NCI-H1694 treated with DMSO at 0.1 percent for 48 hours (cell line): ENCODE data around the gene RDM1.
"Not testable (repeated sequence)": the region's sequence is repeated elsewhere in the genome, so short reads cannot be mapped to it uniquely, and the experiment has no call there.

Experiments used
- DNase-seq: peaks from one replicate; lab custom pipeline; 2025; lab: John Stamatoyannopoulos, UW

RDM1 gene

DNA sequence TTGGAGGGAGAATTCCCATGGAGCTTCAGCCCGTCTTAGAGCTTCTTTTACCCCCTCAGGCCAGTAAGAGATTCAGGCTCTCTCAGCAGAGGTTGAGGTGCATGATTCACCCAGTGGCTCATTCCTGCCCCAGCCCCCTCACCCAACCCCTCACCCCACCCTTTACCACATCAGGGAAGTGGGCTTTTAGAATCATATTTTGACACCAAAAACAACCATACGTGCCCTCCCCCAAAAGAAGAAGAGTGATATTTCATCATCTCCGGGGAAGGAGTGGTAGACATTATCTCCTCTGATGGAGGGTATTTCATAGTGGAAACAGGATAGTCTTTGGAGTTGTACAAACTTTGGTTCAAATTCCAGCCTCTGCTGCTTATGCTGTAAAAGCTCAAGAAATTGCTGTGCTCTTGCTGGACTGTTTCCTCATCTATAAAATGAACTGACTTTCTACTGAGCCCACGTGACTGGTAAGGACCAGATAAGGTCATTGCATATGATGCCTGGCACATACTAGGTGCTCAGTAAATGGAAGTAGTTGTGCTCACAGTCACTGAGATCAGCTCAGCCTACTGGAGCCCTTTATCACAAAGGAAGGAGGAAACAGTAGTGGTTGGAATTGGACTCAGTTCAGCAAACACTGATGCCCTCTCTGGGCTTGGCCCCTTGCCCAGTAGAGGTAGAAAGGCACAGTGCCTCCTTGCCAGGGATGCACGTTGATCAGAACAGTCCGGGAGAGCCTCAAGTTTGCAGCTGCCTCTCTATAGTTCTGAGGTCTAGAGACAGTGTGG is 32.1 kb downstream of the RDM1 start:
- DNase-seq: no peak

DNA sequence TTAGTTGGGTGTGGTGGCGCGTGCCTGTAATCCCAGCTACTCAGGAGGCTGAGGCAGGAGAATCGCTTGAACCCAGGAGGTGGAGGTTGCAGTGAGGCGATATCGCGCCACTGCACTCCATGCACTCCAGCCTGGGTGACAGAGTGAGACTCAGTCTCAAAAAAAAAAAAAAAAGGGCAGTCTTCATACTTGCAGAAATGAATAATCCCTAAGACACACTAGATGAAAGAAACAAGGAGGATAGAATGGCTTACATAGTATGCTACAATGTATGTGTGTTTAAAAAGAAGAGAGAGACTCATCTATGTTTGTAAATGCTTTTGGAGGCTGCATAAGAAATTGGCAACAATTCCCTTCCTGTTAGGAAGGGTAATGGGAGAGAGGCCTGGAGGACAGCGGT is 32.8 kb downstream of the RDM1 start:
- not testable (repeated sequence) for DNase-seq

DNA sequence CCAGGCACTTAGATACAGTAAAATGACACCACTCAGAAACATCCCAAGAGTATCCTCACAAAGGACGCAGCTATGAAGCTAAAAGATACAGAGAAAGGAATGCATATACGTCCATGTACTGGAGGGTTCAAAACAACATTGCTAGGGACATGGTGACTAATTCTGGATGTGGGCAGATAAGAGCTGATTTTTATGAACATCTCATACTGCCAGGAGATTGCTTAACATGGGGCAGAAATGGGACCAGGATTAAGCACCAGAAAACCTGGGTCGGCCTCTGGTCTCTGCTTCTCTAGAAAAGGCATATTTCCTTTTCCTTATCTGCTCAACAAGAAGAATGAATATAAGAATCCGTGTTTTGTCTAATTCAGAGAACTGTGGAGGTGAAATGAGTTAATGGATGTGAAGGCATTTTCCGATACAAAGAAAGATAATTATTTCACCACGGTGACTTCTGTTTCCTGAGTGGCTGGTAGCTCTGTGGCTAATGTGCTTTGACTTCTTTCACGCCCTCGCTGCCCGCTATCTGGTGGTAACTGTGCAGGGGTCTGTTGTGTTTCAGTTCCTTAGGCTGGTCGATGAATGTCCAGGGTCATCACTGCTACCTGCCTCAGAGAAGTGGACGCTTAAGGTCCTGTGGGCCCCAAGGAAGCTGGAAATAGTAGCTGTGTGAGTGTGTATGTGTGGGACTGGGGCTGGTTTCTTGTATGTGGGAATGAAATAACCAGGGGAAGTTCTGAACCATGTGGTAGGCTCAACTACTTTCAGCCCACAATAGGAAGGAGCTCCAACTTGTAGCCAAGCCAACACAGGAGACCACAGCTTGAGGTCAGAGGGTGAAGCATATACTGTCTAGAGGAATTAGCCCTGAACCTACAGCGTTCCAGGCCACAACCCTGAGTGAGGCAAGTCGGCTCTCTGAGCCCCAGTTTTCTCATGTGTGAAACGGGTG is 34.7 kb downstream of the RDM1 start:
- DNase-seq: no peak

DNA sequence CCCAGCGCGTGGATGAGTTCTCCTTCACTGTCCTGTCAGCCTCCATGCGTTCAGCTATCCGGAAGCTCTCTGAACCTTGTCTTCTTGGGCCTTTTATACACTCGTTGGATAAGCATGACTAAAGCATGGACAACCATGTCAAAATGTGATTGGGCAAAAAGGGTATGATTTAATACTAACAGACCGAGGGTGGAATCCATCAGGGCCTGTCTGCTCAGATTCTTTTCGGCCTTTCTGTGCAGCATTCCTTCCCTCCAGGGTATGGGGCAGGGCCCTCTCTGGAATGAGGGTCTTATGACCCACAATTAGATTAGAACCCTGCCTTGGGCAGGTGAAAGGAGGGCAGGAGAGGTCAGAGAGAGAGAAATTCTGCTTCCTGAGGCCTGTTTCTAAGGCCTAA is 36.4 kb downstream of the RDM1 start:
- no peak for DNase-seq

DNA sequence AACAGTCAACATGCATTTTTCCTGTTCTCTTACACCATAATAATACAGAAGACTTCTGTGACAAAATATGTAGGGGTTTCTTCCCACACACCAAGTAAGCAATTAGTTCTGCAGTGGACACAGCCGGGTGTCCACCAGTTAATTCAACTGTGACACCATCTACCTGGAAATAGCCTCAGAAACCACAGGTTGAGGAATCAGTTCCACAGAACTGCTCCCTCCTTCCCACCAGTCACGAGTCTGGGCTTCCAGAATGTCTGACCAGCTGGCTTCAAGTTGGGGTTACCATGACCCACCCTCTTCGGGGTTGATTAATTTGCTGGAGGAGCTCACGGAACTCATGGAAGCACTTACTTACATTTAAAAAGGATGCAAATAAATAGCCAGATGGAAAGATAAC is 36.8 kb downstream of the RDM1 start:
- no peak for DNase-seq

DNA sequence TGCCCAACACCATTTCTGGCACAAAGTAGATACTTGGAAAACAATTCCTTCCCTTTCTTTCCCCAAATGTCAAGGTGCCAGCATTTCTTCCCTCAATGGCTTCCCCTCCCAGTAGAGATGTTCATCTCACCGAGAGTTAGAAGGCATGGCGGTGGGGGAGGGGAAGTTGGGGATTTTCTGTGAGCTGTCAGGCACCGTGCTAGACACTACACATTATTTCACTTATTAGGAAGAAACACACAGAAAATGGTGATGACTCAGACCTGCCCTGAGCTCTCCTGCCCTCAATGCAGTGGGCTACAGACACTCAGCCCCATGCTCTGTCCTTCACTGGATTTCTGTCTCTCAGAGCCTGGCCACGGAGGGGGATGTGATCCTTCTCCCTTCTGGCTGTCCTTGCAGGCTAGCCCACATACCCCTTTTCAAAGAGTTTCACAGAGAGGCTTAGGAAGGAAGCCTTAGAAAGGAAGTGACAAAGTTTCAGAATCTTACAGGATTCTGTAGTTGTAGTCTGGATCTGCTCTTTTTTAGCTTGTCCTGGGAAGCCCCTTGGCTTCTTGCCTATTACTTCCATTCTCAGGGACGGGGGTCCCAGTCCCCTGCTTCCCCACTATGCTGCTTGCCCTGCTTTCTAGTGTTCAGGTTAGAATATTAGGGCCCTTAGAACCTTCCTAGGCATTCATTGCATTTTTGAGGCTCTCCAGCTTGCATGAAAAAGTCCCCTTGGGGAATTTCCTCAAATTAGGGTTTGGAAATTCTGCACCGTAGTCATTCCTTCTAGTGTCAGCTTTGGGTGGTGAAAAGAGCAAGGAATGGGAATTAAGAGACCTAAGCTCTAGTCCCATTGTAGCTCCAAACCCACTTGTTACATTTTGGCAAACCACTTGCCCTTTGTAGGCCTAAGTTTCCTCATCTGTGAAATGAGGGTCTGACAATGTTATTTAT is 38.2 kb downstream of the RDM1 start:
- DNase-seq: no peak

DNA sequence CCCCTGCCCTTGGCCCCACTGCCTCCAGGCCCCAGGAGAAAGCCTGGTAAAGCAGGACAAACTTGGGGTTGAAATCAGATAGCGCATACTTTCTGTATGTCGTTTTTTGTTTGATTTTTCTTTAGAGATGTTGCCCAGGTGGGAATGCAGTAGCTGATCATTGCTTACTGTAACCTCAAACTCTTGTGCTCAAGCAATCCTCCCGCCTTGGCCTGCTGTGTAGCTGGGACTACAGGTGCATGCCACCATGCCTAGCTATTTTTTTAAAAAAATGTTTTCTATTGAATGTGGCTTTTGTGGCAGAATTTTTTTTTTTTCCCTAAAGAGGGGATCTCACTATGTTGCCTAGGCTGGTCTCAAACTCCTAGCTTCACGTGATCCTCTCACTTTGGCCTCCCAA is 39.3 kb downstream of the RDM1 start:
- no peak for DNase-seq

DNA sequence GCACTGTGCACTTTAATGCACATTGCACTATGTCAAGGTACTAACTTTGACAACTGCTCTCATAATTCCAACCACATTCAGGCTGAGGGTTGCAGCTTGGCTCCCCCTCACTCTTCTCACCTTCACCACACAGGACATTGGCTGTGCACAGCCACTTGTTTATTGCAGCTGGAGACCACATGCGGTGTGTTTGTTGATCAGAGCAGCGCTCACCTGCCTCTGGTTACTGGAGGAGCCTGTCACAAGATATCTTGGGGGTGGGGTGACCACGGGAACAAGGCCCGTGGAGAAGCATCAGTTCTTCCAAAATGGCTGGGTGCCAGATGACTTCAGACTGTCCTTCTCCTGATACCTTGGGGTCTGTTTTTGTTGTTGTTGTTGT is 39.8 kb downstream of the RDM1 start:
- DNase-seq: no peak

DNA sequence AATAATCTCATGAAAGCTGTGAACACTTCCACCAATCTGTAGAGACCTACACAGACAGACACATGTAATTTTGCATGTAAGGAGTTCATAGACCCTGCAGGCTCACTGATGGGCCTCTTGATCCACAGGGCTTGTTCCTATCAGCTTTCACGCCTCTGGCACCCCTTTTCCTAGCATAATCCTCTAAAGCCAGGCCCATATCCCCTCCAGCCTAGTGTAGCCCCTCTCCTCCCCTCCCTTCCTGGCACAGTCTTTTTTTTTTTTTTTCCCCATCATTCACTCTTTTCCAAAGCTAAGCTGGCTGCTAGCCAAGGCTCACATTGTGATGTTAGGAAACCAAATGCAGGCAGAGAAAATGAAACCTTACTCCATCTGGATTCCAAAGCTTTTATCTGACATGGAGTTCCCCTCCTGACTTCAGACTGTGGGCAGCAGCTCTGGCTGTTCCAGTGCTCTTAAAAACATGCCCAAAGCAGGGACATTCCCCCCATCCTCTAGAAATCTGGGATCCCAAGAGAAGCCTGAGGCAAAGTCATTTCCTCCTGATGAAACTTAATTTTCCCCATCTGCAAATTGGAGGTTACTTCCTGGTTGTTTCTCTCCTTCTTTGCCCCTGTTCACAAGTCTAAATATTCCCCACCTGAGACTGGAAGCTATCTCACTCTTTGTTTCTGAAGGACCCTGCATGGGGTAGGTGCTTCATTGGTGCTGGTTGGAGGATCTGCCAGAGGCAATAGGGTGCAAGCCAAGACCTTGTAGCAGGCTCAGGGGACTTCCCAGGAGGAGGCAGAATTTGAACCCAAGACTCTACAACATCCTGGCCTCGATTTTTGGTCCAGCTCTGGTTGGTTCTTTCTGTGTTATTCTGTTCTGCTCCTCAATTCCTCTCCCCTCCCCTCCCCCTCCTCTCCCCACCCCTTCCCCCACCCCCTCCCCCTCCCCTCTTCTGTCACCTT is 40.5 kb downstream of the RDM1 start:
- peak; percentile 80 for DNase-seq

DNA sequence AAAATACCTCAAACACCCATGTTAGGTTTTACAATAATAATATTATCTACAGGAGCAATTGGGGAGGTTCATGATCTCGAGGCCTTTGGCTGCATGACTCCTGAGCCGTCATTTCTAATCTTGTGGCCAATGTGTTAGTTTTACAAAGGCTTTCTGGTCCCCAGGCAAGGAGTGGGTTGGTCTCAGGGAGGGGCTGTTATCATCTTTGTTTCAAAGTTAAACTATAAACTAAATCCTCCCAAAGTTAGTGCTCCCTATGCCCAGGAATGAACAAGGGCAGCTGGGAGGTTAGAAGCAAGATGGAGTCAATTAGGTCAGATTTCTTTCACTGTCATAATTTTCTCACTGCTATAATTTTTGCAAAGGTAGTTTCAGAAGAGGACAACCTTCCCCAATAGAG is 41.3 kb downstream of the RDM1 start:
- no peak for DNase-seq

DNA sequence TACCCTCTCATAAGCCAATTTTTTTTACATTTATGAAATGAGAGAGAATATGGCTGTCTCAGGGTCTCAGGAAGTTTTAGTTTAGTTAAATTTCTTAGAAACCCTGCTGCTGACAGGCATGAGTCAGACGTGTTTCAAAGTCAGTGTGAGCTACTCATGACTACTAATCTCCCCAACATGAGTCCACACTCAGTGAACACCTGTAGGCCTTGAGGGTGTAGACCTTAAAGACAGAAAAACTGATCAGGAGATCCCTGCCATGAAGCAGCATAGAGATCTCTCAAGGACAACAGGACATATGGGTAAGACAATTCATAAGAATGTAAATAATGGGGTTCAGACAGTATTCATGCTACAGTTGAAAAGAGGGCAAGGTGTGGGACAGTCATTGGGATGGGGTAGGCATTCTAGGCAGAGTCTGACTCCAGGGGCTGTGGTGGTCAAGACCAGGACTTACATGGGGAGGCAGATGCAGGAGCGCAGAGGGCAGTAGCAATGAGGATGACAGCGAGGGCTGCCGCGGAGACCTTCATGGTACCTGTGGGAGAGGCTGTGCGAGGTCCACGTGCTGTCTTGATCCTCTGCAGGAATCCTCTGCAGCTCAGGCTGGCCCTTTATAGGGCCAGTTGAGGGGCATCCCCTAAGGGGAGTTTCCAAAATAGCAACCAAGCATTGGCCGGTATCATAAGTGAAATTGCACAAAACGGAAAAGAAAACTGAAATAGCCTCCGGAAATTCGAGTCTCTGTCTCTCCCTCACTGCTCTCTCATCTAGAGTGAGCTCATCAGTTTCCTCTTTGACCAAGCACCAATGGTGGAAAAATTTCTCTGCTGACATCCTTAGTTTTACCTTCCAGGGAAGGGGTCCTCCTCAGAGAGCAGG is 50.6 kb downstream of the RDM1 start, which contains the start of gene CCL5:
TSS of gene CCL5 (minus strand) at position 588 of the 882 bp plus-strand sequence.
- DNase-seq: no peak

DNA sequence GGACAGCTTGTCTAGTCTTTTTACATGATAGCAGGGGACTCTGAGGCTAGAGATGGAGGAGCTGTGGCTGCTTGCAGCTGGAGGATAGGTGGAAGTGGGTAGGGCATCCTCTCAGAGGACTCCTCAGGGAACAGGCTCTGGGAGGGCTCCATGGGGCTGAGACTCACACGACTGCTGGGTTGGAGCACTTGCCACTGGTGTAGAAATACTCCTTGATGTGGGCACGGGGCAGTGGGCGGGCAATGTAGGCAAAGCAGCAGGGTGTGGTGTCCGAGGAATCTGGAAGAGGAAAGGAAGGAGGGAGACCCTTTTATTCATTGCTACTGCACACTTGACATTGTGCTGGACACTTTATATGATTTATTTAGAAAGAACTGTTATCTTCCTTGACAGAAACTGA is 52.2 kb downstream of the RDM1 start:
- DNase-seq: no peak

DNA sequence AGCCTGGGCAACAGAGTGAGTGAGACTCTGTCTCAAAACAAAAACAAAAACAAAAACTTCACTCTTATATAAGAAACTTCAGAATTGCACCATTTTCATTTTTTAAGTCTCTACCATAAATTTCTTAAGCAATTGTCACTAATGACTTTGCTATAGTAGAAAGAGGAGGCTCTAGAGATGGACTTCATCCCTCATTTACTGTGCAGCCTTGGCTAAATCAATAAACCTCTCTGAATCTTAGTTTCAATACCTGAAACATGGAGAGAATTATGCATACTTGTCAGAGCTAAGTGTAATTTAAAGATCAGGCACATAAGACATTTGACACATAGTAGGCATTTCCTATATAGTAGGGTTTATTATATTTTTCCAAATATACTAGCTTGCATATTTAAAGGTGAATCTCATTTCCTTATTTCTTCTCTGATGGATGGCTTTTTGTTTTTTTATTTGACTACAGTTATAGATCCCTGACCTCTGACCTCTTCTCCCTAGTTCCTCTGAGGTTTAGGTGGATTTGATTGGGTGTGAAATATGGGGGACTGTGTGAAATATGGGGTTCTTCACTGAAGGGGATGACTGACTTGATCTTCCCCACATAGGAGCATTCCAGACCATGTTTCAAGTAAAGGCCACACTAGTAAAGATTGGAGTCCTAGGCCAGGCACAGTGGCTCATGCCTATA is 53.1 kb downstream of the RDM1 start:
- DNase-seq: no peak

DNA sequence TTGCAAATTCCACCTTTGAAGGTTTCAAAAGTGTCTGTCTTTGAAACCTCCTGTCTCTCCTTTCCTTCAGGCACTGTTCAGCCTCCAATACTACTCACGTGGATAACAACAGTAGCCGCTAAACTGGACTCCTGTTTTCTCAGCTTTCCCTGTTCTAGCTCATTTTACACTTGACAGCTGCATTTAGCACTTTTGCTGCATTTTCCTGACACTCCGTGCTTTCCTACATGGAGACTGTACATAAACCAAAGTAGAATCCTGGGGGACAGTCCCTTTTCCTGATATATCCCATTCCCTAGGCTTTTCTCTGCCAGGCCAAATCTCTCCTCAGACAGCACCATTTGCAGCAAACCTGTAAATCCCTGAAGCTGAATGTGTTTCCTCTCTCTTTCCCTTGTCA is 54.0 kb downstream of the RDM1 start:
- DNase-seq: no peak

DNA sequence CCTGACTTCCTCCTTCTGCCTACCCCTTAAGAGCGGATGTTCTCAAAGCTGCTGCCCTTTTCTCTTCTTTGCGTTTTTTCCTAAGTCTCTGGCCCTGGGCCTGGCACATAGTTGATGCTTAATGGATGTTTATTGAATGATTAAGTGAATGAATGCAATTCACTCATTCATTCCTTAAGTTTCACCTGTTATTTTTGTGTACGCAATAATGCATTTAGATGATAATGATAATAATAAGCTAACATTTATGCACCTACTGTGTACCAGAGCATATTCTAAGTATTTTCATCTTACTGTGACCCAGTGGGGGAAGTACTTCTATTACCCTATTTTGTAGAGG is 54.8 kb downstream of the RDM1 start:
- no peak for DNase-seq

DNA sequence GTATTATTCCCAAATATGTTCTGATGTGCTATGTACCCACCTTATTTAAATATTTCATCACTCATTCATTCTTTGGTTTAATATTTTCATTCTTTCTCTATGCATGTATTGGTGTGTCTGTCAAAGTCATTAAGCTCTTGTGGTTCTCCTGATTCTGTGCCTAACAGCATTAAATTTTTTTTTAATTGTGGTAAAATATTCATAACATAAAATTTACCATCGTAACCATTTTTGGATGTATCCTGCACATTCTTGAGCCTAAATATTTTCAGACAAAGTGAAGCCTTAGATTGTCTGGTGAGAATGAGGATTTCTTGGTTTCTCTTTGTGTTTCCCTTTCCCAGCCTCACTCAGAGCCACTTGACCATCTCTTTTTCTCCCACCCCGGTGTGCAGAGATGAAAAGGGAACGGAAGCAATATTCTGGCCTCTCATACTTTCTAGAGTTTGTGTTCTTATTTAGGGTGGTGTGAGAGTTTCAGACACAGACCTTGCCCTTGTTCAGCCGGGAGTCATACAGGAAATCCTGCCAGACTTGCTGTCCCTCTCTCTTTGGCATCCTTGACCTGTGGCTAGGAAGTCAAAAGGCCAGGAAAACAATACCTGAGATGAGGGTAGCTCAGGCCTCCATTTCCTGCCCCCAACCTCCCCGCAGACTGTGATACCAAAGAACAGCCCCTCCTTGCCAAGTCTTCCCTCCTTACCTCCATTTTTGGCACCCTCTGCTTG is 55.3 kb downstream of the RDM1 start:
- no peak for DNase-seq

DNA sequence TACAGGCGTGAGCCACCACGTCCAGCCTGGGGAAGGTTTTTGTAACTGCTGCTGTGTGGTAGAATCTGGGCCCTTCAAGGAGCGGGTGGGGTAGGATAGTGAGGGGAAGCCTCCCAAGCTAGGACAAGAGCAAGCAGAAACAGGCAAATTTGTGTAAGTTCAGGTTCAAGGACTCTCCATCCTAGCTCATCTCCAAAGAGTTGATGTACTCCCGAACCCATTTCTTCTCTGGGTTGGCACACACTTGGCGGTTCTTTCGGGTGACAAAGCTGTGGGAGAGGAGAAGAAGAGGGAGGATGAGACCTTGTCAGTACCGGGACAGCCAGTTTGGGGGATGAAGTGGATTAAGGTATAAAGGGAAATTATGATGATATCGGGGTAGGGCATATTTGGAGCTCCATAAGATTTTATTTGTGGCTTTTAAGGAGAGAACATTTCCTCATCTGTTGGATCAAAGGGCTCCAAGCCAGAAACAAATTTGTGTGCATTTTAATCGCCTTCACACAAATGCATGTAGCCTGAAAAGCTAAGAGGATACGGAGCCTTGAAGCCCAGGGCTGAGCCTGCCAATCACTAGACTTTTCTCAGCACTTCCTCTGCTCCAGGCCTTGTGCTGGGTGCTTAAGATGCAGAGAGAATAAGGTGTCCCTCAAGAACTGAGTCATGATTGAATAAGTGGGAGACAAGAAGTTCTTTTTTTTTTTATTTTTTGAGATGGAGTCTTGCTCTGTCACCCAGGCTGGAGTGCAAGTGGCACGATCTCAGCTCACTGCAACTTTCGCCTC is 58.2 kb downstream of the RDM1 start:
- DNase-seq: no peak
